HEK293 (cell line): ENCODE results near the gene RELT.
"Not testable (repeated sequence)": the region's sequence is repeated elsewhere in the genome, so short reads cannot be mapped to it uniquely, and the experiment has no call there.

Source experiments
- SP7 ChIP-seq: fragments of 450-650 bp; formaldehyde crosslinking; IDR thresholded peaks from 2 replicates; pipeline ENCODE4 v1.5.1; 2016; ENCODE audit warnings: missing biosample characterization, missing genetic modification characterization
- ZNF146 ChIP-seq: fragments of 450-650 bp; formaldehyde crosslinking; IDR thresholded peaks from 2 replicates; pipeline ENCODE4 v1.5.1; 2016; ENCODE audit warnings: missing biosample characterization, missing genetic modification characterization
- ZNF211 ChIP-seq: fragments of 450-650 bp; formaldehyde crosslinking; IDR thresholded peaks from 2 replicates; pipeline ENCODE4 v1.5.1; 2016; ENCODE audit warnings: low read depth, missing biosample characterization, missing genetic modification characterization
- ZNF274 ChIP-seq, 2 experiments: fragments of 200-500 bp in 1 of 2; fragments of 450-650 bp in 1 of 2; sonication (Bioruptor generic) in 1 of 2; formaldehyde crosslinking in 1 of 2; IDR thresholded peaks; 2 replicates each; pipeline versions ENCODE4 v1.5.1 to v1.6.1; 2014 to 2016; ENCODE audit warnings: borderline replicate concordance in 1 of 2, inconsistent platforms in 1 of 2, low read length in 1 of 2, missing biosample characterization in 1 of 2, missing genetic modification characterization in 1 of 2
- ZNF549 ChIP-seq: fragments of 450-650 bp; IDR thresholded peaks from 2 replicates; pipeline ENCODE4 v1.5.1; 2018; ENCODE audit warnings: missing biosample characterization, missing genetic modification characterization, mild to moderate bottlenecking, inconsistent platforms, moderate library complexity
- TF ChIP-seq, protein P1 (sequence below): fragments of 450-650 bp; formaldehyde crosslinking; IDR thresholded peaks from 2 replicates; pipeline ENCODE4 v1.5.1; 2016; ENCODE audit warnings: missing biosample characterization, missing genetic modification characterization
- TF ChIP-seq, protein P2 (sequence below): fragments of 450-650 bp; formaldehyde crosslinking; IDR thresholded peaks from 2 replicates; pipeline ENCODE4 v1.5.1; 2016; ENCODE audit warnings: missing biosample characterization, missing genetic modification characterization
- TF ChIP-seq, protein P3 (sequence below): fragments of 450-650 bp; formaldehyde crosslinking; IDR thresholded peaks from 2 replicates; pipeline ENCODE4 v1.5.1; 2016; ENCODE audit warnings: missing biosample characterization, missing genetic modification characterization

DNA sequence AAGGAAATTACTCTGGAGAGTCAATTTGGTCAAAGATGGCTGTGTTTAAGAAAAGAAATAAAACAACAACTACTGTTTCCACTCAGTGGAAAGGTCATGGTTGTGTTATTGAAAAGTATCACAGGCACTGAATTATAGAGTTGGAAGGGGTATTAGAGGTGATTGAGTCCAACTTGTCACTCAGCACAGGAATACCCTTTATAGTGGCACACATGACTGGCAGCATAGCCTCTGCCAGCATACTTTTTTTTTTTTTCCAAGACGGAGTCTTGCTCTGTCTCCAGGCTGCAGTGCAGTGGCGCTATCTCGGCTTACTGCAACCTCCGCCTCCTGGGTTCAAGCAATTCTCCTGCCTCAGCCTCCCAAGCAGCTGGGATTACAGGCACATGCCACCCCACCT, 60.7 kb downstream of the RELT start:
- TF ChIP-seq, protein P1, sequence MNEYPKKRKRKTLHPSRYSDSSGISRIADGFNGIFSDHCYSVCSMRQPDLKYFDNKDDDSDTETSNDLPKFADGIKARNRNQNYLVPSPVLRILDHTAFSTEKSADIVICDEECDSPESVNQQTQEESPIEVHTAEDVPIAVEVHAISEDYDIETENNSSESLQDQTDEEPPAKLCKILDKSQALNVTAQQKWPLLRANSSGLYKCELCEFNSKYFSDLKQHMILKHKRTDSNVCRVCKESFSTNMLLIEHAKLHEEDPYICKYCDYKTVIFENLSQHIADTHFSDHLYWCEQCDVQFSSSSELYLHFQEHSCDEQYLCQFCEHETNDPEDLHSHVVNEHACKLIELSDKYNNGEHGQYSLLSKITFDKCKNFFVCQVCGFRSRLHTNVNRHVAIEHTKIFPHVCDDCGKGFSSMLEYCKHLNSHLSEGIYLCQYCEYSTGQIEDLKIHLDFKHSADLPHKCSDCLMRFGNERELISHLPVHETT (tag by site-specific recombination) = not testable (repeated sequence)
- TF ChIP-seq ZNF211; ZNF274 (IDR thresholded peaks at IDR 0.05; ENCODE audit: low read length); ZNF274 (tag by site-specific recombination; IDR thresholded peaks at IDR 0.05; ENCODE audit: borderline replicate concordance); SP7 (tag by site-specific recombination); ZNF146 (tag by site-specific recombination); ZNF549 (tag by site-specific recombination): not testable (repeated sequence)
- TF ChIP-seq, protein P2, sequence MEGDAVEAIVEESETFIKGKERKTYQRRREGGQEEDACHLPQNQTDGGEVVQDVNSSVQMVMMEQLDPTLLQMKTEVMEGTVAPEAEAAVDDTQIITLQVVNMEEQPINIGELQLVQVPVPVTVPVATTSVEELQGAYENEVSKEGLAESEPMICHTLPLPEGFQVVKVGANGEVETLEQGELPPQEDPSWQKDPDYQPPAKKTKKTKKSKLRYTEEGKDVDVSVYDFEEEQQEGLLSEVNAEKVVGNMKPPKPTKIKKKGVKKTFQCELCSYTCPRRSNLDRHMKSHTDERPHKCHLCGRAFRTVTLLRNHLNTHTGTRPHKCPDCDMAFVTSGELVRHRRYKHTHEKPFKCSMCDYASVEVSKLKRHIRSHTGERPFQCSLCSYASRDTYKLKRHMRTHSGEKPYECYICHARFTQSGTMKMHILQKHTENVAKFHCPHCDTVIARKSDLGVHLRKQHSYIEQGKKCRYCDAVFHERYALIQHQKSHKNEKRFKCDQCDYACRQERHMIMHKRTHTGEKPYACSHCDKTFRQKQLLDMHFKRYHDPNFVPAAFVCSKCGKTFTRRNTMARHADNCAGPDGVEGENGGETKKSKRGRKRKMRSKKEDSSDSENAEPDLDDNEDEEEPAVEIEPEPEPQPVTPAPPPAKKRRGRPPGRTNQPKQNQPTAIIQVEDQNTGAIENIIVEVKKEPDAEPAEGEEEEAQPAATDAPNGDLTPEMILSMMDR (tag by site-specific recombination) = not testable (repeated sequence)
- TF ChIP-seq, protein P3, sequence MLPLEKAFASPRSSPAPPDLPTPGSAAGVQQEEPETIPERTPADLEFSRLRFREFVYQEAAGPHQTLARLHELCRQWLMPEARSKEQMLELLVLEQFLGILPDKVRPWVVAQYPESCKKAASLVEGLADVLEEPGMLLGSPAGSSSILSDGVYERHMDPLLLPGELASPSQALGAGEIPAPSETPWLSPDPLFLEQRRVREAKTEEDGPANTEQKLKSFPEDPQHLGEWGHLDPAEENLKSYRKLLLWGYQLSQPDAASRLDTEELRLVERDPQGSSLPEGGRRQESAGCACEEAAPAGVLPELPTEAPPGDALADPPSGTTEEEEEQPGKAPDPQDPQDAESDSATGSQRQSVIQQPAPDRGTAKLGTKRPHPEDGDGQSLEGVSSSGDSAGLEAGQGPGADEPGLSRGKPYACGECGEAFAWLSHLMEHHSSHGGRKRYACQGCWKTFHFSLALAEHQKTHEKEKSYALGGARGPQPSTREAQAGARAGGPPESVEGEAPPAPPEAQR = not testable (repeated sequence)
